Forelimb muscle (tissue), 1 donor: Measurements from ENCODE around the gene CELF4. TPM values are rescaled to one million over a fixed set of nuclear protein-coding genes. Genes with fewer than 3 reads are reported as not detected.

Source experiments
- DNase-seq: peaks from one replicate; pipeline ENCODE4 v3.0.0-alpha.2; 2013; ENCODE audit warnings: low read depth
- polyA plus RNA-seq: library from polyadenylated mRNA; unstranded; fragments of 120-200 nt; gene quantifications from one replicate; pipeline ENCODE4 v1.2.1, GENCODE V29; 2013; ENCODE audit not compliant: insufficient read length

CELF4 gene
- polyA plus RNA-seq, 1 donor: 1.1 TPM

DNA sequence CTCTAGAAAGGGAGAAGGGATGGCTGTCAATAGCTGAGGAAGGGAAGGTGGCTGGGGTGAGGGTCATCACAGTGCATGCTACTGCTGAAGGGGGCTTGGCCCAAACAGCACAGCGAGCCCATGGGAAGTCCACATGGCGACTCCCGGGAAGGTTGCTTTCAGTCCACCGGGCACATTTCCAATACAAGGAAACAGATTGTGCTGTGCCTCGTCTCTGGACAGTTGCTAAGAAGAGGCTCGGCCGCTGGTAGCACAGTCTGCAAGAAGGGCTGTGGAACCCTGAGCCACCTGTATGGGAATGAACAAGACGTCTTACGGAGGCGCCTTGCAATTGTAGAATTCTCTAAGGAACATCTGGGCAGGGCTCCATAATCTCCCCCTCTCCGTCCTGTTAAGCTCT is 123.1 kb downstream of the CELF4 start:
- no peak for DNase-seq

DNA sequence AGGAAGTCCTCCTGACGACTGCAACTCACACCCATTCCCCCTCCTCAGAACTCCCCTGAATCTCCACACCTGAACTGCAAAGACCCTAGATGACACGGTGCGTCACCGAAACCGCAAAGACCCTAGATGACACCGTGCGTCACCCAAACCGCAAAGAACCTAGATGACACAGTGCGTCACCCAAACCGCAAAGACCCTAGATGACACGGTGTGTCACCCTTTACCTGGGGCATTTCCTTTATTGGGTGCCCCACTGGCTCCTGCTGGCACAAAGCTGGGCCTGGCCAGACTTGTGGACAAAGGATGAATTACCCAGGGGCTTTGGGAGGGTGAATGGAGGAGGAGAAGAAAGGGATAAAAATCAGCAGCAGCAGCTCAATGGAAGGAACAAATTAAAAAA is 123.8 kb downstream of the CELF4 start:
- DNase-seq: no peak

DNA sequence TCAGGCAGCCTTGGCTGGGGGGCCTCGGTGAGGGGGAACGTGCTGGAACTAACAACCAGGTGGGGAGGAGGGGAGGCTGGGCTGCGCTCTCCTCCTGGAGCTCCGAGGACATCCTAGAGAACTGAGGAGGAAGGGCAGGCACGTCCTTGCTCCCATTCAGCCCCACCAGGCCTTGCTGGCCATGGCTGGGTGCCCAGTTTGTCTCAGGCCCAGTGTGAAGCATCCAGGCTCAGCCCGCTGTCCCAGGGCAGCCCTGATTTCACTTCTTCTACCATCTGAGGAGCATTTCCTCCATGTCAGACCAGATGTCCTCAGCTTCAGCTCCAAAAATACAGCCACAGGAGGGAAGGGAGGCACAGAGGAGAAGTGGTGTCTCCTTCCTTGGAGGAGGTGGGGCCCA is 125.4 kb downstream of the CELF4 start:
- DNase-seq: no peak

DNA sequence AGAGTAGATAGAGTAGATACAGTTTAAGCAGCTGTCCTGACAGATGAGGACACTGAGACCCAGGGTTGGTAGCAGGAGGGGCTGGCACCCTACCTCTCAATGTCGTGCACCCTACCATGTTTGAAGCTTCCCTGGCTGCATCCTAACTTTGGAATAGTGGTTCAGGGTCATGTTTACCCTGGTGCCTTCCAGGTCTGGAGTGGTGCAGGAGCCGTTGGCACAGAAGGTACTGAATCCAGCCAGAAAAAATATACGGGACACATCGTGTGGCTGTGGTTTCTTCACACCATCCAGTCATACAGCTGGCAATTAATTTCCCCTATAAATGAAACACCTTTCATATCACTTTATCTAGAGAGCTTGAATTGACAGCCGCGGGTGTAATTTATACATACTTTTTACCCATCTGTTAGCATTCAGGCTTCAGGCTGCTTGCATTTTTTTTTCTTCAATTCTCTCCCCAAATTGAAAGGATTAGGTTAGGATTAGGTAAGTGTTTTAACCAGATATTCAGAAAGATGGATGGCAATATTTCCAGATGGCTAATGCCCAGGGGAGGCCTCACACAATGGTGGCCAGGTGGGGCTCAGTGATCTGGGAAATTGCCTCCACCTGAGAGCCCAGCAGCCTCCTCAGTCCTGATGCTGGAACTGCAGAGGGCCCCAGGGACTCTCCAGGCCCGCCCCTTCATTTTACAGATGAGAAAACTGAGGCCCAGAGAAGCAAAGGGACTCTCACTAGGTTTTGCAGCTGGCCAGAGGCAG is 127.0 kb downstream of the CELF4 start:
- no peak for DNase-seq

DNA sequence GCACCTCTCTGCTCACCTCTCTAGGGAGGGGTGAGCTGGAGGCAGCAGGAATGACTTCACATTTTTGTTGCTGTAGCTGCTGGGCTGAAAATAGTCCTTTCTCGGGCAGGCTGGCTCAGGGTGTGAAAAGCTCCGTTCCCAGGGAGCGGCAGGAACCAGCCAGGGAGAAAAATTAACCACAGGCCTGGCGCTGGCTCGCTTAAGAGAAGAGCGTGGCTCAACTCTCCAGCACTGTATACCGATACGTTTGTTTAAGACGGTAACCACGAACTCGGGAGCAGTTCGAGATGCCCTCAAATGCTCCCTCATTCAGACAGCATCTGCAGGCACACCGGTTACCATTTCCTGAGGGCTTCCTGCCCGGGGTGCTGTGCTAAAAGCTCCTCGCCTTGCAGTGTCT is 129.6 kb downstream of the CELF4 start:
- no peak for DNase-seq

DNA sequence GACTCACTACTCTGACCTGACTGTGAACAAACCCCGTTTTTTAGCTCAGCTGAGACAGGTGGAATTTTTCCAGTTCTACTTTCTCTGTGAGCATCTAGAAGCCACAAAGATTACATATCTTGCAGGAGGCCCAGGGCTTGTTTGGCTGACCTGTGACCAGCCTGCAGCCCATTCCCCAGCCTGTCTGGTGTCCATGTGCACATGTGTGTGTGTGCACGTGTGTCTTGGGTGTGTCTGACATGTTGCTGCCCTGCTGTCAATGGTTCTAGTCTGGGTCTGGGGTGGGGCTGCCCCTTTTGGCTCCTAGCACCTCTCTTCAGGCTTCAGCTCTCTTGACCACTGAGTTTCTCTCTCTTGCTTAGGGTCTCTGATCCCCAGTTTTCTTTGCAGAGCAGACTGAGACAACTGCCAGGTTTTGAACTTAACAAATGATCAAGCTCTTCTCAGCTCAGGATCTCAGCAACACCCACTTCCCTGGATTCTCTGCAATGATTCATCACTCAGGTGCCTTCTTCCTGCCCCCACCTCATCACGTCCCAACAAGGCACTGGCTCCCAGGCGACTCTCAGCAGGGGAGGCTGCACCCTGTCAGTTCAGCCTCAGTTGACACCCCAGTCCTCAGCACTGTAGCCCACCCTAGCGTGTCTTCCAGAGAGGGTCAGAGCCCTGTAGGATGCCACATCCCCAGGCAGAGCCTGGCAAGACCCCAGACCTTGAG is 130.3 kb downstream of the CELF4 start:
- DNase-seq: no peak

DNA sequence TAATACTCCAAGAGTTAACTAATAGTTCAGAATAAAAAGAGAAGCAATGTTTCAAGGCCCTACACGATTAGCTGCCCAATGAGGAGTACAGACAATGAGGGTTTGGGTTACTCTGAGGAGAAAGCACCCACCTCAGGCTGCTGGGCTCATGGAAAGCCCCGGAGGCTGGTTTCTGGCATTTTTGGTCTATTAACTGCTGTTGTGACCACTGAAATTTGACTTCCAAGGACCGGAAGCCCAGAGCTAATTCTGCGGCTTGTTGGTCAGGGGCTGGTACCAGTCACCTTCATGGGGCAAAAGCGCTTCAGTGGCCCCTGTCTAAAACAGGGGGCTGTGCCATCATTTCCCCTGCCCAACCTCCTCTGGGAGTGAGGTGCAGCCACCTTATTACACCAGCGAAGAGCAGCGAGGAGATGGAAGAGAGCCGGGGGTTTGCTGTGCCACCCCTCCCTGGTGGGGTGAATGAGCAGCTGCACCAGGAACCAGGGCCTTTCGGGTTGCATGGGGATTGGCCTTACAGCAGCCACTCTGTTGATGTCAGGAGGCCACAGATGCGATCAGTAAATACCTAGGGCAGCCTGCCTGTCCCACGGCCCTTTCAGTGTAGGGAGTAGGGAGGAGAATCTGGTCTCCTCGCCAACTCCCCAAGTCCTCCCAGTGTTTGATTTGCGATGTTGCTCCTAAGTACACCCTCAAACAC is 131.3 kb downstream of the CELF4 start:
- DNase-seq: no peak

DNA sequence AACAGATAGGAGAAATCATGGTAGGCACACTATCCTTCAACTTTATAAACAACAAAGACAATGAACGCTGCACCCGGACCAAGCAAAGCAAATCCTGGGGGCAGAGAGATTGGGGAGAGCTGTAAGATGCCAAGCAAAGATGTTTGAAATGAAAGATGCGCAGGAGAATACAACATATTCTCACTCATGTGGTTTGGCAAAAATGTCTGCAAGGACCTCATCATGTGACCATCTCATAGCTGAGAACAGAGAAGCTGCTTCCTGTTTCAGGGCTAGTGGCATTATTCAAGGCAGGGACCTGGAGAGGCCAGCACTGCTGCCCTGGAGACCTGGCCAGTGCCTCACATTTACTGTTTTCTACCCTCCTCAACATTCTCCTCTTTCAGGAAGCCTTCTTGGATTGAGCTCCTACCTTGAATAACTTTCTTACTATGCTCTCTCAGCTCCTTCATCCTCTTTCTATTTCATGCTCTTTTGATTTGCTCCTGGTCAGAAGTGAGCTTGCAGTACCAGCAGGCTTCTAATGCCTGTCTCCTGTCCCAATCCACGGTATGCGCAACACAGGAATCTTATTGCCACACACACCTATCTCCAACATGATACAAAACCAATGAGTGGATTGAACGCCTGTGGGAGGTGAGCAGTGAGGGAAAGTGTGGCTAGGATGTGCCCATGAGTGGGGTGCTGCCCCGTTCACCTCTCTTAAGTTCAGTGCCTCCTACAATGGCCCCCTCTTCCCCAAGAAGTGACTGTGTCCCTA is 133.0 kb downstream of the CELF4 start:
- no peak for DNase-seq

DNA sequence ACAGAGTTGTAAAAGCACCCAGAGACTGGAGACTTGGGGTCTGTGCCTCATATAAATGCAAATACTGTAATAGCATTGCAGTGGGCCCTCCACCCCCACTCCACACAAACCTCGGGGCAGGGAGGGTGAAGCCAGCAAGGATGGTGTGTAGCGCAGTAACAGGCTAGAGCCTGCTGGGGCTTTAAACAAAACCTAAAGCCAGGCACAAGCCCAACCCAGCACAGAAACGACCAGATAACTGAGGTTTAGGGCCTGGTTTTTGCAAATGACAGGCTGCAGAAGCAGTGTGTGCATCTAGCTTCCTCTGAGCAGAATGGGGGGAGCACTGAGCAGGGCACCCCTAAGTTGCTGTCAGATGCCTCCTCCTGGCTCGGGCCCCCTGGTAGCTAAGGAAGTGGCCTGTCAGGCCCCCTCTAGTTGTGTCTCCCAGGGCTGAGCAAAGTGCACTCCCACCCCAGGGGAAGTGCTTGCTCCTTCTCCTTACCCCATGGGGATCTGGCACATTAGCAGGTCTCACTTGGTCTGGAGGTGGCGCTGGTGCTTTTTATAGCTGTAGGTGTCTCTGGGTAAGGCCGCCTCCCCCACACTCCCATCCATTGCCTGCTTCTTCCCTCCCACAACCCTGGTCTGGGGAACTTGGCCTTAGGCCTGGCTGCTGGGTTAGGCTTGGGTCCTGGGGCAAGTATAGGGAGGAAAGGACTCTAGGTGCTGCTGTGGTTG is 135.1 kb downstream of the CELF4 start:
- no peak for DNase-seq

DNA sequence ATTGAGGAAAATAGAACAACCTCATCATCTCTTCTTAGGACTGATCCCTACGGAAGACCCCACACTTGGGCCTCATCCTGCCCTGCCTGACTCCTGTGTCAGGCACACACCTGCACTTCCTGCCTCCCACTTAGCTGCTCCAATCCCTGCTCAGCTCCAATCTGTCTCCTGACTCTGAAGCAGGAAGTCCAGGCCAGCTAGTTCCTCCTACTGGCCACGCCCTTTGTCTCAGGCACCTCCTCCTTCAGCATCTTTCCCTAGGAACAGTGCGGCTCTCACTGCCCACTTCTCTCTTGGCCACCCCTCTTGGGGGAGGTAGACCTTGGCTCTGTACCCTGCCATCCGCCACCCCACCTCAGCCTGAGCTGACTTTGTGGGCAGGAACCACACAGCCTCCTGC is 135.8 kb downstream of the CELF4 start:
- no peak for DNase-seq

DNA sequence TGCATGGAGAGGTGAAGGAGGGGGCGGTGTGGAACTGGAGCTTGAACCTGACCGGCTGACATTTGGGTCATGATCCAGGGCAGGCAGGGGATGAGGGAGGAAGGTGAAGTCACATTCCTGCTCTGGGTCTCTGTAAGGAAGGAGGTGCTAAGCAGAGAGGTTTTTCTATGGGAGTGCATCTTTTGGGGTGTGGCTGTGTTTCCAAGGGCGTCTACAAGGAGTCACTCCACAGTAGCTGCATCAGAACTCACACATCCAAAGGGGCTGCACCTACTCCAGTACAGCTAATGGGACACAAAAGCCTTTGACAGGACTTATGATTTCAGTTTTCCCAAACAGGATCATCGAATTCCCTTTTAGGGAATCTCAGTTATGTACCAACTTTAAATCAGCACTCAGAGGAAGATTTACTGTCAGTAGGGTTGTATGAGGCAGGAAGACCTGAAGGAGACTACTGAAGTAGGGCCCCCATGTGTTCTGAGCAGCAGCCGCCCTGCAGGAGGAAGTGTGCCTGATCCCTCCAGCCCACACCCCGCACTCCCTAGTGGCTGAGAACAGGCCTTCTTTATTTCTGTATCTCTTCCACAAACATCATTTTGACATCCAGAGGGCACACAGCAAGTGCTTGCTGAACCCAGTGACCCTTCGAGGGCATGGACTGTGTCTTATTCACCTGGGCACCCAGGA is 137.2 kb downstream of the CELF4 start:
- DNase-seq: no peak

DNA sequence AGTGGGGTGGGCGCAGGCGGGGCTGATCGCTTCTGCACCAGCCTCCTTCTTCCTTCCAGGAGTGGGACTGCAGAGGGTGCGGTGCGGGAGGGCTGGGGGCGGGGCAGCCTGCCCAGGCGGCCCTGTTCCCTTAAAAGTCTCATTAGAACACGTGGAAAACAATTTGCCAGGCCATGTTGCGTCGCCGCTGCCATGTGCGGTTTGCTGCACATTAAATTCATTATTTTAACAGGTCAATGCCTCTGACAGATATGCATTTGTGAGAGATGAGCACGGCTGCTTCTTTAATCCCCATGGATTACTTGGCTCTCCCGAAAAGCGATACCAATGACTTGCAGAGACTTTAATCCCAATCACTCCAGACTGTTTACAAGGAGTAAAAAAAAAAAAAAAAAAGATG is 139.0 kb downstream of the CELF4 start:
- no peak for DNase-seq

DNA sequence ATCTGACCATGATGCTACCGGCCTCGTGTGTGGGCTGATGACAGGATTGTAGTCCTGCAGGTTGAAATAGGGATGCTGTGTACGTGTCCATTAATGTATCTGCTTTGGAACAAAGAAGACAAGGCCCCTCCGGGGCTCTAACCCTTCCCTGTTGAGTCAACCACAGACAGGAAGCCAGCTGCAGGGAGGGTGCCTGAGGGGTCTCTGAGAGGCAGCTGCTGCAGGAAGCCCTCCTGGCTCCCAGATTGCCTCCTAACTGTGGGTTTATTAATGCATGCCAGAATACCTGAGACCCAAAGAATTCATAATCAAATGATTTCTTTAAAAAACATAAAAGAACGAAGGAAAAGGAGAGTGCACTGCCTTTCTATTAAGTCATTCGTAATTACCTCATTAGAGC is 140.4 kb downstream of the CELF4 start:
- DNase-seq: no peak

DNA sequence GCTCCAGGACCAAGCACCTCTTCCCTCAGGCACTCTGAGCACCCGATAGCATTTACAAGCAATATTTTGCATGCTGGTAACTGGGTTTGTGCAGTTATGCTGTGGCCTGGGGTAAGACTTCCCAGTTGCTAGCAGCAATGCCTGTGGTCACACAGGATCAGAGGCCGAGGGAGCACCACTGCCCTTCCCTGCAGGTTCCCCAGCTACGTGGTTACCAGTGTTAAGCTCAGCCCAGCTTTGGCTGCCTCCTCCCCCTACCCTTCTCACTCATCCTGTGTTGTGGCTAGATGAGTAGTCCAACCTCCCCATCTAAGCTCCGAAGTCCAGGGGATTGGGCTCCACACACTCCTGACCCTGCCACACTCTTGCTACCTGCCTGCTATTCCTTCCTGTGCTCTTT is 141.1 kb downstream of the CELF4 start:
- no peak for DNase-seq

DNA sequence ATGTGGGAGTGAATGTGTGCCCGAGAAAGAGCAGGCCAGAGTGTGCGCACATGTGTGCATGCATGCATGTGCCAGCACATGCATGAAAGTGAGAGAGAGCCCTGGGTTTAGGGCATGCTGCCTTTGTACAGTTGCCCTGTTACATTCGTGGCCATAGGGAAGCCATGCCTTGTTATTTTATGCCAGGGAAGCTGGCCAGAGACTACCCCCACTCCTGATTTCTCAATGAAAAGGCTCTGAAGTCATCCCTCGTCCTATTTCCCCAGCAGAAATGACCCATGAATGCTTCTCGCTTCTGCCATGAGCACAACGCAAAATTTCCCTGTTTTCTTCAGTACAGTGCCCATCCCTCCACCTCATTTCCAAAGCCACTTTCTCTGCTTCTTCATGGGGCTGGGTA is 143.0 kb downstream of the CELF4 start:
- no peak for DNase-seq

DNA sequence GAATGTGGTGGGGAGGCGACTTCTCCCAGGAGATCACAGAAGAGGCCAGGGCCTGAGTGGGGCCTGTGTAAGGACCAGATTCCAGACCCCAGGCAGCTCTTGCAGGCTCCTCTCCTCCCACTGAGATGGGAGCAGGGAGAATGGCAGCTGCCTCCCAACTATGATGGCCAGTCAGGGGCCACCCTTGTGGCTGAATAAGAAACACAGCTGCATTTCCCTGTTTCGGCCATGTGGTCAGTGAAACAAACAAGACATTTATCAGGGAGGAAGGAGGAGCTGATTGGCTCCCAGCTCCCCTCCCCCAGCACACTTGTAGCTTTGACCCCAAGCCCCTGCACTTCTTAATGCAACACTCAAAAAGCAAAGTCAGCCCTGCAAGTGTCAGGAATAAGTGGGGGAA is 143.5 kb downstream of the CELF4 start:
- no peak for DNase-seq

DNA sequence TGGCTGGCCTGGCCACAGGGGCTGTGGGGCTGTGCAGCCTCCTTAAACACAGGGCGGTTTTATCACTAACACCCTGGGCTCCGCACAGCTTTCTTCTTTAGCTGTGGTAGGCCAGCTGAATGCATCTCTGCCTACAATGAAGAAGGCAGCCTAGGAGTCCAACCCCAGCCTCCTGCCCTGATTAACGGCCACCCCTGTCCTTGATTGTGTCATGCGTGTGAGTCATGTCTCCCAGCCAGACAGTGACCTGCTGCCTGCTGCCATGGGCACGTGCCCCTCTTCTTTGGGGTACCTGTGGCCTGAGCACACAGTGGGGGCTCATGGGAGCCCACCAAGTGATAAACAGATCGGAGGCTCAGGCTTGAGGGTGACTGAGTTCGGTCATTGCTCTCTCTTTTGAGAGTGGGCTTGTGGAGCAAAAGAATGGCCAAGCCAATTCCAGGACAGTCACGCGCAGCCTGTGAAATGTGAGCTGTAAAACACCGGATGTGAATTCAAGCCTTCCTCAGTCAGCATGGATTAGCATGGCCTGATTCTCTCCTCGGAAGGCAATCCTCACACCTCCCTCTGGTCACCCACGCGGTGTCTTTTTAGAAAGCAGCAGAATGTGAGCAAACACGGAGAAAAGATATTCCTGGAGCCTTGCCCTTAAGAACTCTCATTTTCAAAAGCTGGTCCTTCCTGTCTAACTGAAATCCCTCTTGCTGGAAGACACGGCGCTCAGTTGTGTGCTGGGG is 144.1 kb downstream of the CELF4 start:
- no peak for DNase-seq

DNA sequence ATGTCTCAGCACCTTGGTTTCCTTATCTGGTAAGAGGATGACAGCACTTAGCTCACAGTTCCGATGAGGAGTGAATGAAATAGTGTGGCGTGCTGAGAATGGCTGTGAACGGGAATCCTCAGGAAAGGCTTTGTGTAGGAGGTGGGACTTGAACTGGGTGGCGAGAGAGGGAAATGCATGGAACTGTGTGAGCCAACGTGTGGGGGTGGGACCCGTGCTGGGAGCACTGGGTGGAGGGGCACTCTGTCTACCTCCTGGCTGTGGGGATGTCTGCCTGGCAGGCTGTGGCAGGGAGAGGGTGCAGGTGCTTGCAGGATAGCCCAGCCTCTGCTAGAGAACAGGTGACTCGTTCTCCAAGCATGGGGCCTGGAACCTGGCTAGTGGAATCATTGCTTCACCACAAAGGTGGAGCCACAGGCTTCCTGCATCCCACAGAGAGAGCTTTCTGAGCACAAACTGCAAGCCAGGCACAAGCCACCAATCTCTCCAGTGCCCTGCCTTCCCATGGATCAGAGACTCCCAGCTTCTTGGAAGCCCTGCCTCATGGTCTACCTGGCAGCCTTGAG is 145.2 kb downstream of the CELF4 start:
- no peak for DNase-seq

DNA sequence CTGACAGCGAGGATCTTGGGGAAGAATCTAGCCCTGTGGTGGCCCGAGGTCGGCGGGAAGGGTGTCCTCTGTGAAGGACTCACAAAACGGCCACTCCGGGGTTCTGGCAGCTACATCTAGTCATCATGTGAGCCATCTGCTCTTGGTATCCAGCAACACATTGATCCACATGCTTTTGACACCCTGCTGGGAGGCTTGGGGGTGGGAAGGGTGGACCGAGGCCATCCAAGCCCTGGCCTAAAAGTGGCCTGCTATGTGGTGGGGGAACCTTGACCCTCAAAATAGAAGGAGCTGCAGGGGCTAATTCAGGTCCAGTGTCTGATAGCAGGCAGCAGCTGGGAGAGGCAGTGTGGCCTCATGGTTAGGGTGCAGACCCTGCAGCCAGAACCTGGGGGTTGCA is 145.7 kb downstream of the CELF4 start:
- no peak for DNase-seq

DNA sequence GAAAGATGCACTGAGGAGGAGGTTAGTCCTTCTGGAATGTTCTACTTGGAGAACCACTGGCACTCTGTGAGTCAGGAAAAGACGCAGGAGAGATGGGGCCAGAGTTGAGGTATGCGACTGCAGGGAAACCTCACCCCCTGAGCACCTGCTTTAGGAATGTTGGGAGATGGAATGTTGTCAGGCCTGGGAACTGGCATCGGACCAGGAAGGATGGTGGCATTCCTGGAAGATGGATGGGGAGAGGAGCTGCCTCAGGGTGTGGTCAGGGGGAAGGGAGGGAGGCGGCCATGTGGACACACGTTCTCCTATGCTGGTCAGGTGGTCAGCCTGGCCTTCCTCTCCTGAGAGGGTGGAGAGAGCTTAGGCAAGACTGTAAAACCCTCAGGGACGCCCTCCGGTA is 146.3 kb downstream of the CELF4 start:
- no peak for DNase-seq
